CD4-positive, alpha-beta T cell treated with Interleukin-6 at 100 ng/mL for 8 hours (primary cell): ENCODE measurements around the gene TJP1.
"Not testable (repeated sequence)": the region's sequence is repeated elsewhere in the genome, so short reads cannot be mapped to it uniquely, and the experiment has no call there.

Experiments
- DNase-seq: peaks from one replicate; pipeline ENCODE4 v3.0.0-alpha.2; 2020; ENCODE audit warnings: mixed read lengths, low spot score

Gene TJP1

GRCh38 chr15:29664406-29664805 lies 157.9 kb downstream of the TJP1 start:
- DNase-seq, result no peak

- DNase-seq, result not testable (repeated sequence)
These were observed 164.8 kb downstream of the TJP1 start for GRCh38 chr15:29657476-29657817.

GRCh38 chr15:29656636-29657475 lies 165.4 kb downstream of the TJP1 start:
- DNase-seq, result no peak

GRCh38 chr15:29652595-29652994 lies 169.7 kb downstream of the TJP1 start:
- no peak for DNase-seq

- no peak for DNase-seq
These were observed 170.6 kb downstream of the TJP1 start for GRCh38 chr15:29651476-29652233.
